A549 treated with CpdA at 1 μM for 4 hours (cell line): ENCODE results near the gene PIBF1. TPM values are rescaled to one million over a fixed set of nuclear protein-coding genes. Genes with fewer than 3 reads are reported as not detected.

Experiments used
- total RNA-seq: library from RNA; stranded (reverse); fragments of 200-300 nt; extraction: Qiagen RNA extraction; gene quantifications from 5 replicates; pipeline ENCODE4 v1.2.3, GENCODE V29; 2022; ENCODE audit warnings: low read depth

Gene PIBF1, protein sequence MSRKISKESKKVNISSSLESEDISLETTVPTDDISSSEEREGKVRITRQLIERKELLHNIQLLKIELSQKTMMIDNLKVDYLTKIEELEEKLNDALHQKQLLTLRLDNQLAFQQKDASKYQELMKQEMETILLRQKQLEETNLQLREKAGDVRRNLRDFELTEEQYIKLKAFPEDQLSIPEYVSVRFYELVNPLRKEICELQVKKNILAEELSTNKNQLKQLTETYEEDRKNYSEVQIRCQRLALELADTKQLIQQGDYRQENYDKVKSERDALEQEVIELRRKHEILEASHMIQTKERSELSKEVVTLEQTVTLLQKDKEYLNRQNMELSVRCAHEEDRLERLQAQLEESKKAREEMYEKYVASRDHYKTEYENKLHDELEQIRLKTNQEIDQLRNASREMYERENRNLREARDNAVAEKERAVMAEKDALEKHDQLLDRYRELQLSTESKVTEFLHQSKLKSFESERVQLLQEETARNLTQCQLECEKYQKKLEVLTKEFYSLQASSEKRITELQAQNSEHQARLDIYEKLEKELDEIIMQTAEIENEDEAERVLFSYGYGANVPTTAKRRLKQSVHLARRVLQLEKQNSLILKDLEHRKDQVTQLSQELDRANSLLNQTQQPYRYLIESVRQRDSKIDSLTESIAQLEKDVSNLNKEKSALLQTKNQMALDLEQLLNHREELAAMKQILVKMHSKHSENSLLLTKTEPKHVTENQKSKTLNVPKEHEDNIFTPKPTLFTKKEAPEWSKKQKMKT
- 4.3 to 6.6 TPM (median 6.2 TPM) in 5 replicates for total RNA-seq

DNA sequence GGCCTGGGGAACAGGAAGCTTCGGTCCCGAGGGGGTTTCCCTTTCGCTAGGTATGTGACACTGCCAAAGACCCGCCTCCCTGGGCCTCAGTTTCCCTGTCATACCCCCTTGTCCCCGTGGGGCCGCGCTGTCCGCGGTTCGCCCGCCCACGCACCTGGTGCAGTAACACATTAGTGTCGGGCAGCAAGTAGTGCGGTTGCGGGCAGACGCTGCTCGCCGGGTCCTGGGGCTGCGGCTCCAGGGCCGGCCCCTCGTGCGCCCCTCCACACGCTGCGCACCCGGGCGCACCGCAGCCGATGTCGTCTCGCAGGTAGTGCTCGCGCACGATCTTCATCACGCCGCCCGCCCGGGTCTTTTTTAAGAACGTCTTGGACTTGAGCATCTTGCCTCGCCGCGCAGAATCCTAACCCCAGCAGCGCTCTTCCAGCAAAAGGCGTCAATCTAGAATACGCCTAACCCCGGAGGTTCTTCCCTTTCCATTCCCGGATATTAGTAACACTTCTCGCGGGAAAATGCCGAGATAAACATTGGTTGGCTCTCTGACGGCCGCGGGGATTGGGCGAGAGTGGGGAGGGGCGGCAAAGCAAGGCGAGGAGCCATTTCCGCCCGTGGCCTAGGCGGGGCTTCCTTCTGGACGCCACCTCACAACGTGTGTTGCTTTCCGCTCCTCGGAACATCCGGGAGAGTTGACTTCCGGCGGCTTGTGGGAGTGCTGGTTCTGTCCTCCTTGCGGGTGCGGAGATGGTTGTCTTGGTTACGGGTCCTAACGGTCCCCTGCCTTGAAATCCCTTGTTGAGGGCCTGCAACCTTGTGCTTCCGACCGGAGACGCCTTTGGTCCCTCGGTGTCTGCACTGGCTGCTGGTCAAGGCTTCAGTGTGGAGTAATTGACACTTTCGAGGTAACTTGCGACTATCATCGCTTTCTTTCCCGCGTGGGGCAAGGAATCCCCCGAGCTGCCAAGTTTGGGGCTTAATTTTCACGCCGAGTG, at the start of gene PIBF1, which contains the start of gene DIS3:
TSS of gene PIBF1 (plus strand) at position 683 of the 989 bp plus-strand sequence. CDS start 1,337 bp downstream, outside the sequence.
TSS of gene DIS3 (minus strand) at position 450 of the 989 bp plus-strand sequence. CDS start at position 382, 68 bp downstream.

DNA sequence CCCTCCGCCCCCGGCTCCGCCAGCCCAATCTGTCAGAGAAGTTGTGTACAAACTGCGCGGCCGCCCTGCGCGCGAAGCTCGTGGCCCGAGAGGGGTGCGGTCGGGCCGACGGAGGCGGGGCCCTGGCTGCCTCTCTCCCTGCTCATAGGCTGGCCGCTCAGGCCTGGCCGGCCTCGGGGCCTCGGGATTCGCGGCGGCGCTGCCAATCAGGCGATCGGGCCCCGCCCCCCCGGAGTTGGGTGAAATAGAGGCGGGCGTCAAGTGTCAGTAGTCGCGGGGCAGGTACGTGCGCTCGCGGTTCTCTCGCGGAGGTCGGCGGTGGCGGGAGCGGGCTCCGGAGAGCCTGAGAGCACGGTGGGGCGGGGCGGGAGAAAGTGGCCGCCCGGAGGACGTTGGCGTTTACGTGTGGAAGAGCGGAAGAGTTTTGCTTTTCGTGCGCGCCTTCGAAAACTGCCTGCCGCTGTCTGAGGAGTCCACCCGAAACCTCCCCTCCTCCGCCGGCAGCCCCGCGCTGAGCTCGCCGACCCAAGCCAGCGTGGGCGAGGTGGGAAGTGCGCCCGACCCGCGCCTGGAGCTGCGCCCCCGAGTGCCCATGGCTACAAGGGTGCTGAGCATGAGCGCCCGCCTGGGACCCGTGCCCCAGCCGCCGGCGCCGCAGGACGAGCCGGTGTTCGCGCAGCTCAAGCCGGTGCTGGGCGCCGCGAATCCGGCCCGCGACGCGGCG, 277.0 kb downstream of the PIBF1 start, which contains the start of gene KLF5:
TSS of gene KLF5 (plus strand) at position 270 of the 724 bp plus-strand sequence. CDS start at position 593, 323 bp downstream.

Other genes starting within 250 kb of the PIBF1 start
- 8.6 to 16.3 TPM (median 13.4 TPM) in 5 replicates for gene MZT1, start 54.5 kb upstream of the PIBF1 start, total RNA-seq
- gene BORA, start 54.2 kb upstream of the PIBF1 start, total RNA-seq = 7.7 to 12.2 TPM (median 8.5 TPM) in 5 replicates
- gene DIS3, start 233 bp upstream of the PIBF1 start, total RNA-seq = 18.0 to 23.2 TPM (median 20.0 TPM) in 5 replicates